ENCODE results near the gene NHLRC3. TPM values are rescaled to one million over a fixed set of nuclear protein-coding genes. Genes with fewer than 3 reads are reported as not detected.

NHLRC3 gene
- total RNA-seq, 3 donors from 2014 or later: 20.9 to 37.0 (median 33.5) TPM

- intact Hi-C loops (cut with DNase I, micrococcal nuclease): no loop called here
- Histone ChIP-seq H3K4me1 (ENCODE audit: low read depth) (no peaks in the 10 kb centered on the region), H3K9me3 (no peaks in the 10 kb centered on the region), H3K4me3 (no peak overlapping the region), H3K36me3 (ENCODE audit: low read depth) (no peaks in the 10 kb centered on the region)
- ATAC-seq (no peak), DNase-seq (no peak)
- TF ChIP-seq CTCF (IDR thresholded peaks at IDR 0.05): no peak
These were observed 6.3 kb downstream of the NHLRC3 start for GRCh38 chr13:39044536-39044935.

- Histone ChIP-seq H3K36me3 (ENCODE audit: low read depth) (no peaks in the 10 kb centered on the region), H3K4me1 (ENCODE audit: low read depth) (no peaks in the 10 kb centered on the region), H3K4me3 (no peak overlapping the region), H3K9me3 (no peaks in the 10 kb centered on the region)
- no peak for DNase-seq
- intact Hi-C loops (cut with DNase I, micrococcal nuclease): no loop called here
- no peak for ATAC-seq
- no peak for TF ChIP-seq CTCF (IDR thresholded peaks at IDR 0.05)
These were observed 9.3 kb downstream of the NHLRC3 start for GRCh38 chr13:39047560-39047959.

GRCh38 chr13:39048806-39049205, 10.6 kb downstream of the NHLRC3 start:
- H3K4me3 ChIP-seq: no peak overlapping the region
- ATAC-seq: no peak
- TF ChIP-seq CTCF (IDR thresholded peaks at IDR 0.05): no peak
- intact Hi-C loops (cut with DNase I, micrococcal nuclease): no loop called here
- H3K4me1 ChIP-seq (ENCODE audit: low read depth): no peaks in the 10 kb centered on the region
- no peaks in the 10 kb centered on the region for H3K36me3 ChIP-seq (ENCODE audit: low read depth)
- no peaks in the 10 kb centered on the region for H3K9me3 ChIP-seq
- no peak for DNase-seq

- no peak for TF ChIP-seq CTCF (IDR thresholded peaks at IDR 0.05)
- Histone ChIP-seq H3K4me3 (no peak overlapping the region), H3K9me3 (no peaks in the 10 kb centered on the region), H3K36me3 (ENCODE audit: low read depth) (no peaks in the 10 kb centered on the region), H3K4me1 (ENCODE audit: low read depth) (no peaks in the 10 kb centered on the region)
- intact Hi-C loops (cut with DNase I, micrococcal nuclease): no loop called here
- ATAC-seq: no peak
- DNase-seq: no peak
These were observed 11.0 kb downstream of the NHLRC3 start for GRCh38 chr13:39049274-39049673.

- Histone ChIP-seq H3K4me3 (no peak overlapping the region), H3K36me3 (ENCODE audit: low read depth) (no peaks in the 10 kb centered on the region), H3K4me1 (ENCODE audit: low read depth) (no peaks in the 10 kb centered on the region), H3K9me3 (no peaks in the 10 kb centered on the region)
- intact Hi-C loops (cut with DNase I, micrococcal nuclease): no loop called here
- no peak for TF ChIP-seq CTCF (IDR thresholded peaks at IDR 0.05)
- ATAC-seq (no peak), DNase-seq (no peak)
These were observed 12.9 kb downstream of the NHLRC3 start for GRCh38 chr13:39051157-39051556.

GRCh38 chr13:39052944-39053343, 14.7 kb downstream of the NHLRC3 start:
- no peak for DNase-seq
- no peak for TF ChIP-seq CTCF (IDR thresholded peaks at IDR 0.05)
- H3K4me3 ChIP-seq: no peak overlapping the region
- no peaks in the 10 kb centered on the region for H3K36me3 ChIP-seq (ENCODE audit: low read depth)
- intact Hi-C loops (cut with DNase I, micrococcal nuclease): no loop called here
- ATAC-seq: no peak
- H3K4me1 ChIP-seq (ENCODE audit: low read depth): no peaks in the 10 kb centered on the region
- H3K9me3 ChIP-seq: no peaks in the 10 kb centered on the region

All from mucosa of descending colon (tissue), 3 donors.